Trophoblast cell (in vitro differentiated cells and primary cell): ENCODE data around the gene CDC42BPB.

ENCODE experiments used
- DNase-seq, 2 donors: peaks; one replicate each; pipeline ENCODE4 v3.0.0-alpha.2; 2016
- H2AFZ ChIP-seq: 2 replicates; pipeline ENCODE4 v1.6.1; 2013; ENCODE audit warnings: low read length, moderate library complexity, mild to moderate bottlenecking; ENCODE audit not compliant: insufficient read depth, poor library complexity
- H2AK5ac ChIP-seq: 2 replicates; pipeline ENCODE4 v1.6.1; 2013; ENCODE audit warnings: mild to moderate bottlenecking, low read length
- H2BK120ac ChIP-seq: 2 replicates; pipeline ENCODE4 v1.6.1; 2013; ENCODE audit warnings: low read length, mild to moderate bottlenecking, moderate library complexity; ENCODE audit not compliant: insufficient read depth, poor library complexity
- H2BK12ac ChIP-seq: 2 replicates; pipeline ENCODE4 v1.6.1; 2013; ENCODE audit warnings: mild to moderate bottlenecking, low read length, moderate library complexity
- H2BK5ac ChIP-seq: 2 replicates; pipeline ENCODE4 v1.6.1; 2013; ENCODE audit warnings: low read length, low read depth, moderate library complexity, mild to moderate bottlenecking; ENCODE audit not compliant: poor library complexity
- H3K14ac ChIP-seq: 2 replicates; pipeline ENCODE4 v1.6.1; 2013; ENCODE audit warnings: mild to moderate bottlenecking, low read length
- H3K18ac ChIP-seq: 2 replicates; pipeline ENCODE4 v1.6.1; 2013; ENCODE audit warnings: mild to moderate bottlenecking, low read length
- H3K23ac ChIP-seq: 2 replicates; pipeline ENCODE4 v1.6.1; 2013; ENCODE audit warnings: low read length
- H3K27ac ChIP-seq: 2 replicates; pipeline ENCODE4 v1.5.1; 2013; ENCODE audit warnings: low read depth, mild to moderate bottlenecking, inconsistent platforms, low read length, moderate library complexity
- H3K27me3 ChIP-seq: 2 replicates; pipeline ENCODE4 v1.6.1; 2013; ENCODE audit warnings: inconsistent platforms, mild to moderate bottlenecking, low read length, moderate library complexity; ENCODE audit not compliant: insufficient read depth
- H3K36me3 ChIP-seq, 2 experiments: 1 replicate in 1 of 2; 2 replicates in 1 of 2; pipeline ENCODE4 v1.6.1; 2013; ENCODE audit warnings: low read length in 2 of 2, mild to moderate bottlenecking in 2 of 2, moderate library complexity in 1 of 2; ENCODE audit not compliant: insufficient read depth in 2 of 2, control insufficient read depth in 1 of 2
- H3K4ac ChIP-seq: 2 replicates; pipeline ENCODE4 v1.6.1; 2013; ENCODE audit warnings: low read depth, mild to moderate bottlenecking, low read length, moderate library complexity
- H3K4me1 ChIP-seq, 2 experiments: 1 replicate in 1 of 2; 2 replicates in 1 of 2; pipeline ENCODE4 v1.6.1; 2013; ENCODE audit warnings: low read length in 2 of 2, mild to moderate bottlenecking in 2 of 2, moderate library complexity in 1 of 2; ENCODE audit not compliant: insufficient read depth in 2 of 2, control insufficient read depth in 1 of 2
- H3K4me2 ChIP-seq: 2 replicates; pipeline ENCODE4 v1.6.1; 2013; ENCODE audit warnings: inconsistent platforms, mild to moderate bottlenecking, low read length, moderate library complexity
- H3K4me3 ChIP-seq: 2 replicates; pipeline ENCODE4 v1.5.1; 2013; ENCODE audit warnings: mild to moderate bottlenecking, low read depth, low read length, inconsistent platforms
- H3K79me1 ChIP-seq: one replicate; pipeline ENCODE4 v1.6.1; 2013; ENCODE audit warnings: low read length
- H3K79me2 ChIP-seq: 2 replicates; pipeline ENCODE4 v1.6.1; 2013; ENCODE audit warnings: low read length, mild to moderate bottlenecking; ENCODE audit not compliant: control insufficient read depth, insufficient read depth, poor library complexity
- H3K9ac ChIP-seq: 2 replicates; pipeline ENCODE4 v1.6.1; 2013; ENCODE audit warnings: mild to moderate bottlenecking, low read length
- H3K9me3 ChIP-seq: 2 replicates; pipeline ENCODE4 v1.6.1; 2013; ENCODE audit warnings: low read depth, mild to moderate bottlenecking, control low read depth, inconsistent platforms, low read length; ENCODE audit not compliant: insufficient read depth
- H4K12ac ChIP-seq: 2 replicates; pipeline ENCODE4 v1.6.1; 2013; ENCODE audit warnings: low read depth, mild to moderate bottlenecking, low read length, moderate library complexity
- H4K8ac ChIP-seq: 2 replicates; pipeline ENCODE4 v1.6.1; 2013; ENCODE audit warnings: low read depth, mild to moderate bottlenecking, low read length, moderate library complexity
- H4K91ac ChIP-seq: one replicate; pipeline ENCODE4 v1.6.1; 2013; ENCODE audit warnings: low read depth, mild to moderate bottlenecking, low read length, moderate library complexity
- WGBS: extraction: QIAGEN DNeasy Blood & Tissue Kit; methylation state at CpG from one replicate; pipeline ENCODE4 v1.1.7; 2013; ENCODE audit warnings: missing lambda C conversion rate; ENCODE audit not compliant: insufficient read length, insufficient coverage; ENCODE audit errors: extremely low coverage; 5-methylcytosine and 5-hydroxymethylcytosine counted together

The CDC42BPB gene

GRCh38 chr14:102899516-102899900 lies 157.8 kb downstream of the CDC42BPB start:
- no peak overlapping the region for H3K9ac ChIP-seq
- DNase-seq, result no peak

GRCh38 chr14:102898776-102899515 lies 158.4 kb downstream of the CDC42BPB start:
- Histone ChIP-seq H3K36me3 (peaks cover 8 to 12% of the 10 kb centered on the region in 2 experiments), H3K79me1 (no peaks in the 10 kb centered on the region), H4K12ac (no peak overlapping the region), H2AFZ (no peak overlapping the region), H2BK12ac (no peak overlapping the region), H3K14ac (no peak overlapping the region), H4K8ac (no peak overlapping the region), H3K27me3 (no peaks in the 10 kb centered on the region), H2AK5ac (no peak overlapping the region), H3K4me3 (peak overlapping the region; percentile 21), H4K91ac (no peak overlapping the region), H2BK120ac (no peak overlapping the region), H2BK5ac (no peak overlapping the region), H3K79me2 (no peaks in the 10 kb centered on the region), H3K4me2 (no peak overlapping the region), H3K9me3 (no peaks in the 10 kb centered on the region), H3K4me1 (no peaks in the 10 kb centered on the region), H3K23ac (no peak overlapping the region), H3K4ac (no peak overlapping the region), H3K18ac (no peak overlapping the region), H3K27ac (no peak overlapping the region), H3K9ac (no peak overlapping the region)
- no CpG with 5 or more reads among the region's 18 CpGs for WGBS
- DNase-seq, result no peak

More at GRCh38 chr14:102899516-102899900, 157.8 kb downstream of the CDC42BPB start:
- no peak overlapping the region for H2BK120ac ChIP-seq
- no peak overlapping the region for H3K14ac ChIP-seq
- no peak overlapping the region for H3K4ac ChIP-seq
- no peak overlapping the region for H3K23ac ChIP-seq
- H2AK5ac ChIP-seq, result no peak overlapping the region
- no peaks in the 10 kb centered on the region for H3K79me1 ChIP-seq
- WGBS, result no CpG with 5 or more reads among the region's 8 CpGs
- no peak overlapping the region for H2BK12ac ChIP-seq
- H3K36me3 ChIP-seq, result peaks cover 8 to 12% of the 10 kb centered on the region in 2 experiments
- no peak overlapping the region for H3K4me2 ChIP-seq
- no peak overlapping the region for H2AFZ ChIP-seq
- no peaks in the 10 kb centered on the region for H3K9me3 ChIP-seq
- no peak overlapping the region for H4K8ac ChIP-seq
- H3K27ac ChIP-seq, result no peak overlapping the region
- H4K12ac ChIP-seq, result no peak overlapping the region
- H3K27me3 ChIP-seq, result no peaks in the 10 kb centered on the region
- no peak overlapping the region for H3K18ac ChIP-seq
- H2BK5ac ChIP-seq, result no peak overlapping the region
- H3K79me2 ChIP-seq, result no peaks in the 10 kb centered on the region
- no peaks in the 10 kb centered on the region for H3K4me1 ChIP-seq
- no peak overlapping the region for H4K91ac ChIP-seq
- H3K4me3 ChIP-seq, result no peak overlapping the region

GRCh38 chr14:102898298-102898697 lies 159.1 kb downstream of the CDC42BPB start:
- H3K9me3 ChIP-seq, result no peaks in the 10 kb centered on the region
- H3K36me3 ChIP-seq, result peaks cover 6 to 7% of the 10 kb centered on the region in 2 experiments
- no peak overlapping the region for H3K4ac ChIP-seq
- H2BK12ac ChIP-seq, result no peak overlapping the region
- H3K4me1 ChIP-seq, result no peaks in the 10 kb centered on the region
- H3K79me1 ChIP-seq, result no peaks in the 10 kb centered on the region
- no CpG with 5 or more reads among the region's 6 CpGs for WGBS
- no peak overlapping the region for H3K23ac ChIP-seq
- H3K18ac ChIP-seq, result no peak overlapping the region
- H3K79me2 ChIP-seq, result no peaks in the 10 kb centered on the region
- H3K14ac ChIP-seq, result no peak overlapping the region
- H4K91ac ChIP-seq, result no peak overlapping the region
- no peak overlapping the region for H2BK5ac ChIP-seq
- no peak overlapping the region for H2AK5ac ChIP-seq
- no peak overlapping the region for H2BK120ac ChIP-seq
- H3K27ac ChIP-seq, result no peak overlapping the region
- H3K4me3 ChIP-seq, result no peak overlapping the region
- H3K27me3 ChIP-seq, result no peaks in the 10 kb centered on the region
- H2AFZ ChIP-seq, result no peak overlapping the region
- no peak overlapping the region for H3K9ac ChIP-seq
- no peak for DNase-seq
- H4K8ac ChIP-seq, result no peak overlapping the region
- H3K4me2 ChIP-seq, result no peak overlapping the region
- H4K12ac ChIP-seq, result no peak overlapping the region

- H3K4me1 ChIP-seq, result no peaks in the 10 kb centered on the region
- no peak overlapping the region for H2BK12ac ChIP-seq
- no peak overlapping the region for H3K18ac ChIP-seq
- H3K27me3 ChIP-seq, result no peaks in the 10 kb centered on the region
- H4K91ac ChIP-seq, result no peak overlapping the region
- no peaks in the 10 kb centered on the region for H3K9me3 ChIP-seq
- no peak for DNase-seq
- no peaks in the 10 kb centered on the region for H3K79me2 ChIP-seq
- H3K23ac ChIP-seq, result no peak overlapping the region
- no peak overlapping the region for H3K4ac ChIP-seq
- H3K79me1 ChIP-seq, result no peaks in the 10 kb centered on the region
- H3K4me2 ChIP-seq, result no peak overlapping the region
- no peak overlapping the region for H2AFZ ChIP-seq
- H2BK120ac ChIP-seq, result no peak overlapping the region
- H3K4me3 ChIP-seq, result no peak overlapping the region
- H2BK5ac ChIP-seq, result no peak overlapping the region
- H3K36me3 ChIP-seq, result peaks cover 5 to 6% of the 10 kb centered on the region in 2 experiments
- H3K9ac ChIP-seq, result no peak overlapping the region
- no peak overlapping the region for H2AK5ac ChIP-seq
- no peak overlapping the region for H3K14ac ChIP-seq
- H3K27ac ChIP-seq, result no peak overlapping the region
- no CpG with 5 or more reads among the region's 14 CpGs for WGBS
- H4K12ac ChIP-seq, result no peak overlapping the region
- H4K8ac ChIP-seq, result no peak overlapping the region
Observed at GRCh38 chr14:102897299-102898027, 159.9 kb downstream of the CDC42BPB start.
